ENCODE measurements around the gene DNAJB2.
"Not testable (repeated sequence)": the region's sequence is repeated elsewhere in the genome, so short reads cannot be mapped to it uniquely, and the experiment has no call there.

Gene DNAJB2

DNA sequence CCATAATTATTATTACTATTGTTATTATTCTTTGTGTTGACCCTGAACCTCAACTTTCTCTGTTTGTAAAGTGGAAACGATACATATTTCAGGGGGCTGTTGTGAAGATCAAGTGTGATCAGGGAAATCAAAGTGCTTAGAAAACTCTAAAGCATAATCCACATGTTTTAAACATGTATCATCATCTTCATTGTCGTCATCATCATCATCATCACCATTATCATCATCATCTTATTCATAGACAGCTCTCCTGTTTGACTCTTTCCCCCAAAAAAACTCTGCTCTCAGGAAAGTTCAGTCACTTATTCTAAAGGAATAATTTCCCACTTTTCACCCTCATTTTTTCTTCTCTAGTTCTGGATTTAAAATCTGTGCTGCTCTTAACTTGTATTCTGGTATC, 25.1 kb downstream of the DNAJB2 start:
- TF ChIP-seq CTCF (IDR thresholded peaks at IDR 0.05; ENCODE audit: low read depth, low read length) = no peak
- no peak overlapping the region for H3K4me3 ChIP-seq (ENCODE audit: low read depth, low read length)

- no peak for TF ChIP-seq CTCF (IDR thresholded peaks at IDR 0.05; ENCODE audit: low read depth, low read length)
Measured at GRCh38 chr2:219306047-219306446, 26.9 kb downstream of the DNAJB2 start.

GRCh38 chr2:219308142-219309101, 29.3 kb downstream of the DNAJB2 start:
- no peak for TF ChIP-seq CTCF (IDR thresholded peaks at IDR 0.05; ENCODE audit: low read depth, low read length)
- H3K4me3 ChIP-seq (ENCODE audit: low read depth, low read length) = peak overlapping the region; percentile 57

More at GRCh38 chr2:219306047-219306446, 26.9 kb downstream of the DNAJB2 start:
- no peak overlapping the region for H3K4me3 ChIP-seq (ENCODE audit: low read depth, low read length)

DNA sequence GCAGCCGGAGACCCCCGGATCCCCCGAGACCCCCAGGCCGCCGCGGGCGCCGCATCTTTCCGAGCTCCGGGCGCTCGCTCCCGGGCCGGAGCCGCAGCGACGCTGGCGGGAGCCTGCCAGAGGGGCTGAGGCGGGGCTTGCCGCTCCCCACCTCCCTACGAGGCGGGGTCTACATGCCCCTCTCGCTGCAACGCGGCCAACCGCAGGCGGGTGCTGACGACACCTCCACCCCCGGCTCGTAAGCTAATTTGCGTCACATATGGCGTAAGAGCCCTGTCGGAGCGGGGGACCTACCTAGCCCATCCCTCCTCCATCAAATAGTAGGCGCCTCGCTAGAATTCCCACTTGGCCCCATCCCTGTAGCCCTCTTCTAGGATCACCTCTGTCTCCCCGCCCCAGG, 30.1 kb downstream of the DNAJB2 start, which contains the start of gene PTPRN:
Gene PTPRN (minus strand): TSS at position 124 of the 400 bp plus-strand sequence. CDS start 69 bp downstream, at position 55.
- no peak for TF ChIP-seq CTCF (IDR thresholded peaks at IDR 0.05; ENCODE audit: low read depth, low read length)
- H3K4me3 ChIP-seq (ENCODE audit: low read depth, low read length) = peak within 1 kb of the TSS; percentile 57

DNA sequence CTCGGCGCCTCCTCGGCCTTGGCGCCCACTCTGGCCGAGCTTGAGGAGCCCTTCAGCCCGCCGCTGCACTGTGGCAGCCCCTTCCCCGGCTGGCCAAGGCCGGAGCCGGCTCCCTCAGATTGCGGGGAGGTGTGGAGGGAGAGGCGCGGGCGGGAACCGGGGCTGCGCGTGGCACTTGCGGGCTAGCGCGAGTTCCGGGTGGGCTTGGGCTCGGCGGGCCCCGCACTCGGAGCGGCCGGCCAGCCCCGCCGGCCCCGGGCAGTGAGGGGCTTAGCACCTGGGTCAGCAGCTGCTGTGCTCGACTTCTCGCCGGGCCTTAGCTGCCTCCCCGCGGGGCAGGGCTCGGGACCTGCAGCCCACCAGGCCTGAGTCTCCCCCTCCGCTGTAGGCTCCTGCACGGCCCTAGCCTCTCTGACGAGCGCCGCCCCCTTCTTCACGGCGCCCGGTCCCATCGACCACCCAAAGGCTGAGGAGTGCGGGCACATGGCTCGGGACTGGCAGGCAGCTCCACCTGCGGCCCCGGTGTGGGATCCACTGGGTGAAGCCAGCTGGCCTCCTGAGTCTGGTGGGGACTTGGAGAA, 33.6 kb downstream of the DNAJB2 start:
- H3K4me3 ChIP-seq (ENCODE audit: low read depth, low read length) = not testable (repeated sequence)

- no peak for TF ChIP-seq CTCF (IDR thresholded peaks at IDR 0.05; ENCODE audit: low read depth, low read length)
- no peak overlapping the region for H3K4me3 ChIP-seq (ENCODE audit: low read depth, low read length)
Measured at GRCh38 chr2:219314804-219315468, 35.8 kb downstream of the DNAJB2 start.

DNA sequence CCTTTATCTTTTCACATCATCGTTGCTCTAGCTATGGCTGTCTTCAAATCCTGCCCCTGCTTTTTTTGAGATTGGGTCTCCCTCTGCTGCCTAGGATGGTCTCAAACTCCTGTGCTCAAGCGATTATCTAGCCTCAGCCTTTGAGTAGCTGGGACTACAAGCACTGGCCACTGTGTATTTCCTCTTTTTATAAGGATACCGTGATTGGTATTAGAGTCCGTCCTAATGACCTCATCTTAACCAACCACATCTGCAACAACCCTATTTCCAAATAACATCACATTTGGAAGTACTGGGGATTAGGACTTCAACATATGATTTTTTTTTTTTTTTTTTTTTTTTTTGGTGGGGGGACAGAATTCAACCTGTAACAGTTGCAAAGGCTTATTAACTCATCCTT, 44.3 kb downstream of the DNAJB2 start:
- no peak for TF ChIP-seq CTCF (IDR thresholded peaks at IDR 0.05; ENCODE audit: low read depth, low read length)

More for the DNA sequence above, 44.3 kb downstream of the DNAJB2 start:
- H3K4me3 ChIP-seq (ENCODE audit: low read depth, low read length) = no peak overlapping the region

All from WI38 (cell line).